CD14-positive monocyte (primary cell): ENCODE measurements around the gene ISG20. TPM values are rescaled to one million over a fixed set of nuclear protein-coding genes. Genes with fewer than 3 reads are reported as not detected.

ENCODE experiments used
- DNase-seq, 3 donors: peaks; one replicate each; pipeline ENCODE4 v3.0.0-alpha.2; 2011 to 2022
- H2AFZ ChIP-seq: 2 replicates; pipeline ENCODE4 v1.6.0; 2012; ENCODE audit warnings: mild to moderate bottlenecking, low read depth, low read length, inconsistent platforms; ENCODE audit not compliant: insufficient read depth, poor library complexity, severe bottlenecking
- H3K27ac ChIP-seq, 2 donors: 1 replicate in 1 of 2; 2 replicates in 1 of 2; pipeline ENCODE4 v1.5.1; 2012 to 2013; ENCODE audit warnings: low read length in 2 of 2, control low read depth in 1 of 2, inconsistent platforms in 1 of 2, low read depth in 1 of 2, mild to moderate bottlenecking in 1 of 2
- H3K27me3 ChIP-seq, 2 donors: one replicate each; pipeline versions ENCODE4 v1.6.0 to v1.6.1; 2011 to 2013; ENCODE audit warnings: low read length in 2 of 2; ENCODE audit not compliant: control insufficient read depth in 2 of 2, insufficient read depth in 2 of 2
- H3K36me3 ChIP-seq, 2 donors: replicated peaks in 1 of 2; 1 replicate in 1 of 2; 2 replicates in 1 of 2; pipeline versions ENCODE4 v1.5.1 to v1.6.1; 2012 to 2013; ENCODE audit warnings: low read length in 2 of 2, control low read depth in 1 of 2, inconsistent platforms in 1 of 2, mild to moderate bottlenecking in 1 of 2; ENCODE audit not compliant: insufficient read depth in 2 of 2, control insufficient read depth in 1 of 2
- H3K4me1 ChIP-seq, 2 donors: 1 replicate in 1 of 2; 2 replicates in 1 of 2; pipeline versions ENCODE4 v1.5.1 to v1.6.1; 2012 to 2013; ENCODE audit warnings: low read length in 2 of 2, control low read depth in 1 of 2, inconsistent platforms in 1 of 2, mild to moderate bottlenecking in 1 of 2, moderate library complexity in 1 of 2; ENCODE audit not compliant: insufficient read depth in 2 of 2, control insufficient read depth in 1 of 2
- H3K4me2 ChIP-seq: replicated peaks from 2 replicates; pipeline ENCODE3; 2012; ENCODE audit warnings: low read length, moderate library complexity, mild to moderate bottlenecking; ENCODE audit not compliant: poor library complexity, severe bottlenecking; ENCODE audit errors: extremely low read depth
- H3K4me3 ChIP-seq, 3 experiments: fragments of 200-600 bp in 1 of 3; sonication (generic) in 1 of 3; replicated peaks in 1 of 3; 1 replicate in 2 of 3; 2 replicates in 1 of 3; pipeline ENCODE4 v1.5.1; 2011 to 2013; ENCODE audit warnings: low read length in 3 of 3, mild to moderate bottlenecking in 3 of 3, control low read depth in 2 of 3, low read depth in 2 of 3, inconsistent platforms in 1 of 3, moderate library complexity in 1 of 3
- H3K79me2 ChIP-seq: 2 replicates; pipeline ENCODE4 v1.6.0; 2012; ENCODE audit warnings: mild to moderate bottlenecking, control low read depth, inconsistent platforms, low read length, moderate library complexity; ENCODE audit not compliant: insufficient read depth
- H3K9ac ChIP-seq: 2 replicates; pipeline ENCODE4 v1.6.0; 2017; ENCODE audit warnings: low read length, mild to moderate bottlenecking; ENCODE audit not compliant: insufficient read depth, poor library complexity, severe bottlenecking
- H3K9me3 ChIP-seq, 2 donors: replicated peaks in 1 of 2; 1 replicate in 1 of 2; 2 replicates in 1 of 2; pipeline versions ENCODE4 v1.5.1 to v1.6.1; 2012 to 2013; ENCODE audit warnings: low read length in 2 of 2, control low read depth in 1 of 2; ENCODE audit not compliant: control insufficient read depth in 1 of 2, insufficient read depth in 1 of 2
- H4K20me1 ChIP-seq: 2 replicates; pipeline ENCODE4 v1.6.0; 2012; ENCODE audit warnings: mild to moderate bottlenecking, low read length, control low read depth, moderate library complexity; ENCODE audit not compliant: insufficient read depth
- H3K27ac Mint-ChIP-seq, 7 donors: one replicate each; pipeline ENCODE4 v1.8.0; 2020; ENCODE audit warnings: mild to moderate bottlenecking in 7 of 7, mixed read lengths in 7 of 7, moderate library complexity in 6 of 7, inconsistent platforms in 2 of 7
- H3K27me3 Mint-ChIP-seq, 3 donors: one replicate each; pipeline ENCODE4 v1.8.0; 2021 to 2022; ENCODE audit warnings: low read depth in 3 of 3, mild to moderate bottlenecking in 3 of 3, mixed read lengths in 3 of 3, moderate library complexity in 3 of 3, inconsistent platforms in 1 of 3
- H3K36me3 Mint-ChIP-seq, 2 donors: one replicate each; pipeline ENCODE4 v1.8.0; 2020; ENCODE audit warnings: mixed read lengths in 2 of 2, inconsistent platforms in 1 of 2, mild to moderate bottlenecking in 1 of 2
- H3K4me1 Mint-ChIP-seq: one replicate; pipeline ENCODE4 v1.8.0; 2020; ENCODE audit warnings: mild to moderate bottlenecking, mixed read lengths
- H3K4me3 Mint-ChIP-seq, 2 donors: one replicate each; pipeline ENCODE4 v1.8.0; 2020; ENCODE audit warnings: mild to moderate bottlenecking in 2 of 2, mixed read lengths in 2 of 2, moderate library complexity in 1 of 2
- H3K9me3 Mint-ChIP-seq, 7 donors: one replicate each; pipeline ENCODE4 v1.8.0; 2020 to 2022; ENCODE audit warnings: mixed read lengths in 7 of 7, mild to moderate bottlenecking in 6 of 7, moderate library complexity in 6 of 7, inconsistent platforms in 2 of 7
- CTCF ChIP-seq: fragments of 200-600 bp; IDR thresholded peaks from one replicate; pipeline ENCODE4 v1.8.0; 2022; ENCODE audit warnings: antibody characterized with exemption, mild to moderate bottlenecking
- WGBS: methylation state at CpG from one replicate; pipeline ENCODE4 v1.1.5; 2013; ENCODE audit warnings: missing lambda C conversion rate; ENCODE audit not compliant: insufficient coverage; 5-methylcytosine and 5-hydroxymethylcytosine counted together
- intact Hi-C, 2 donors: fragments of 100-400 bp; cut with micrococcal nuclease; formaldehyde crosslinking; loops; one replicate each; pipeline versions ENCODE4 v1.15.0 to v1.15.1; 2023
- polyA minus RNA-seq: library from RNA; depleted of rRNA, polyadenylated mRNA; stranded (reverse); fragments of >200 nt; gene quantifications from 2 replicates; pipeline ENCODE4 v1.2.3, GENCODE V29; 2012
- polyA plus RNA-seq, 3 donors: library from polyadenylated mRNA; depleted of rRNA in 1 of 3; unstranded in 2 of 3; stranded (reverse) in 1 of 3; fragments of 300-500 nt in 2 of 3; fragments of >200 nt in 1 of 3; fragmentation: Illumina TruSeq in 2 of 3; gene quantifications; 1 replicate in 2 of 3; 2 replicates in 1 of 3; pipeline ENCODE4 v1.2.3, GENCODE V29; 2012 to 2021
- total RNA-seq, 12 experiments: library from RNA in 1 of 12; stranded (reverse) in 1 of 12; fragments of 120-200 nt in 1 of 12; gene quantifications; one replicate each; pipeline ENCODE4 v1.2.4 and lab custom pipeline; 2013 to 2026; ENCODE audit warnings: mixed read lengths in 6 of 12, inconsistent platforms in 1 of 12

ISG20 gene
- total RNA-seq (2013): 24.6 TPM
- 10 to 100 TPM; 15.6 to 29.3 (median 25.1) TPM for polyA plus RNA-seq
- 6.2 and 24.8 TPM in 2 replicates for polyA minus RNA-seq
- 13.9 to 176 (median 45.6) reads per million in 11 experiments for total RNA-seq (lab: John Stamatoyannopoulos, UW)

GRCh38 chr15:88638626-88639372 lies at the start of gene ISG20:
TSS of gene ISG20 (plus strand) at chr15:88639016. CDS start at chr15:88639367, 351 bp downstream.
- H3K9me3 Mint-ChIP-seq: no peaks in the 10 kb centered on the region

GRCh38 chr15:88590759-88591158 lies 48.1 kb upstream of the ISG20 start:
- H3K9ac ChIP-seq: no peak overlapping the region
- H4K20me1 ChIP-seq: no peaks in the 10 kb centered on the region
- no peak overlapping the region for H2AFZ ChIP-seq
- H3K4me3 ChIP-seq: no peak overlapping the region
- peaks cover 0 to 14% (median under 1%) of the 10 kb centered on the region in 3 donors for H3K27me3 Mint-ChIP-seq
- H3K27ac Mint-ChIP-seq: no peak overlapping the region
- no peaks in the 10 kb centered on the region for H3K9me3 ChIP-seq
- H3K4me1 Mint-ChIP-seq: no peaks in the 10 kb centered on the region
- H3K4me2 ChIP-seq: no peak overlapping the region
- no peak for TF ChIP-seq CTCF
- no peaks in the 10 kb centered on the region for H3K36me3 ChIP-seq
- intact Hi-C loops: no loop called here
- 81% methylated on average over 3 of the region's 6 CpGs for WGBS
- no peak overlapping the region for H3K27ac ChIP-seq
- no peaks in the 10 kb centered on the region for H3K9me3 Mint-ChIP-seq
- H3K36me3 Mint-ChIP-seq: no peaks in the 10 kb centered on the region
- no peak for DNase-seq
- no peaks in the 10 kb centered on the region for H3K79me2 ChIP-seq
- H3K4me3 Mint-ChIP-seq: no peak overlapping the region
- peaks cover 2 to 3% of the 10 kb centered on the region in 2 donors for H3K27me3 ChIP-seq
- no peaks in the 10 kb centered on the region for H3K4me1 ChIP-seq

More at GRCh38 chr15:88638626-88639372, at the start of gene ISG20:
- Histone ChIP-seq H3K27me3 (no peaks in the 10 kb centered on the region), H3K9ac (peak within 1 kb of the TSS; percentile 63), H3K9me3 (no peaks in the 10 kb centered on the region), H3K36me3 (no peaks in the 10 kb centered on the region), H3K4me3 (peak within 1 kb of the TSS; percentile 40 to 81 (median 52)), H3K79me2 (no peaks in the 10 kb centered on the region), H3K4me1 (peaks cover 45 to 48% of the 10 kb centered on the region in 2 donors), H3K27ac (peak within 1 kb of the TSS; percentile 92), H3K4me2 (peak within 1 kb of the TSS; percentile 82), H4K20me1 (no peaks in the 10 kb centered on the region), H2AFZ (peak within 1 kb of the TSS; percentile 75)
- peak; percentile 47 for TF ChIP-seq CTCF
- DNase-seq: peak; percentile 98 to 100 (median 98)
- H3K27me3 Mint-ChIP-seq: peaks cover 0 to 3% (median 2%) of the 10 kb centered on the region in 3 donors
- 4% methylated on average over 21 of the region's 27 CpGs for WGBS
- H3K36me3 Mint-ChIP-seq: peaks cover 0 to 13% of the 10 kb centered on the region in 2 donors
- peak within 1 kb of the TSS; percentile 82 to 90 for H3K4me3 Mint-ChIP-seq
- peak within 1 kb of the TSS; percentile 95 to 99 (median 96) for H3K27ac Mint-ChIP-seq
- H3K4me1 Mint-ChIP-seq: peaks cover 49% of the 10 kb centered on the region
- intact Hi-C loops: no loop called here
